SU-DHL-6 (cell line): ENCODE results near the gene TSSC4.

Source experiments
- H2AFZ ChIP-seq: fragments of 200-600 bp; sonication (generic); 2 replicates; pipeline ENCODE4 v1.6.1; 2014; ENCODE audit warnings: low read depth, mild to moderate bottlenecking, moderate library complexity, mixed read lengths, antibody characterized with exemption, low read length; ENCODE audit not compliant: severe bottlenecking
- H3F3A ChIP-seq: fragments of 200-600 bp; shearing (Covaris generic); 2 replicates; pipeline ENCODE4 v1.6.0; 2016; ENCODE audit warnings: antibody characterized with exemption, mild to moderate bottlenecking; ENCODE audit not compliant: insufficient read depth
- H3K27ac ChIP-seq: fragments of 200-600 bp; sonication (generic); 2 replicates; pipeline ENCODE4 v1.5.1; 2016; ENCODE audit warnings: low read depth, mild to moderate bottlenecking, low read length, moderate library complexity, mixed read lengths
- H3K27me3 ChIP-seq: fragments of 200-600 bp; sonication (generic), shearing (Covaris generic); 2 replicates; pipeline ENCODE4 v1.6.0; 2014; ENCODE audit warnings: mild to moderate bottlenecking, low read length
- H3K36me3 ChIP-seq: fragments of 200-600 bp; sonication (generic); 2 replicates; pipeline ENCODE4 v1.6.1; 2014; ENCODE audit warnings: mild to moderate bottlenecking, low read length, mixed read lengths
- H3K4me2 ChIP-seq: fragments of 300-600, 200-600 bp; shearing (Covaris generic), sonication (generic); 2 replicates; pipeline ENCODE4 v1.6.0; 2014; ENCODE audit warnings: low read length, low read depth, mild to moderate bottlenecking; ENCODE audit not compliant: poor library complexity, severe bottlenecking
- H3K4me3 ChIP-seq: fragments of 200-600 bp; sonication (generic); 2 replicates; pipeline ENCODE4 v1.5.1; 2014; ENCODE audit warnings: antibody characterized with exemption, low read length, mild to moderate bottlenecking, mixed read lengths; ENCODE audit not compliant: insufficient read depth, poor library complexity, severe bottlenecking
- H3K79me2 ChIP-seq: fragments of 200-600 bp; sonication (generic); 2 replicates; pipeline ENCODE4 v1.6.1; 2014; ENCODE audit warnings: mild to moderate bottlenecking, low read length, moderate library complexity; ENCODE audit not compliant: insufficient read depth
- H3K9ac ChIP-seq: fragments of 200-600 bp; sonication (generic); 2 replicates; pipeline ENCODE4 v1.7.0; 2014; ENCODE audit warnings: mild to moderate bottlenecking, low read length
- H3K9me2 ChIP-seq: fragments of 200-600 bp; sonication (generic); replicated peaks from 2 replicates; pipeline ENCODE4 v1.6.1; 2014; ENCODE audit warnings: low read length; ENCODE audit not compliant: insufficient read depth
- H3K9me3 ChIP-seq: fragments of 200-600 bp; sonication (generic); 2 replicates; pipeline ENCODE4 v1.6.1; 2014; ENCODE audit warnings: low read length, mixed read lengths; ENCODE audit not compliant: insufficient read depth
- H4K20me1 ChIP-seq: fragments of 200-600 bp; sonication (generic); 2 replicates; pipeline ENCODE4 v1.6.1; 2014; ENCODE audit warnings: low read depth, mild to moderate bottlenecking, antibody characterized with exemption, low read length, moderate library complexity, mixed read lengths
- CTCF ChIP-seq: fragments of 200-600 bp; sonication (generic); IDR thresholded peaks from one replicate; pipeline ENCODE4 v1.5.1; 2017; ENCODE audit warnings: antibody characterized with exemption, mild to moderate bottlenecking, low read length, moderate library complexity; ENCODE audit not compliant: insufficient read depth, poor library complexity, severe bottlenecking
- EZH2phosphoT487 ChIP-seq: fragments of 200-600 bp; sonication (generic), shearing (Covaris generic); conservative IDR thresholded peaks from 2 replicates; pipeline ENCODE4 v1.6.1; 2018; ENCODE audit warnings: mild to moderate bottlenecking, antibody characterized with exemption, low read length, moderate library complexity, mixed read lengths

TSSC4 gene

GRCh38 chr11:2377511-2378443 lies 22.8 kb upstream of the TSSC4 start:
- Histone ChIP-seq H3K9ac (peak overlapping the region; percentile 97), H3K9me3 (no peaks in the 10 kb centered on the region), H3F3A (peaks cover 20% of the 10 kb centered on the region), H3K4me2 (peak overlapping the region; percentile 77), H4K20me1 (peaks cover 21% of the 10 kb centered on the region), H3K4me3 (peak overlapping the region; percentile 94), H3K79me2 (peaks cover 53% of the 10 kb centered on the region), H3K9me2 (no peaks in the 10 kb centered on the region), H2AFZ (no peak overlapping the region), H3K36me3 (no peaks in the 10 kb centered on the region), H3K27ac (peak overlapping the region; percentile 71), H3K27me3 (no peaks in the 10 kb centered on the region)
- TF ChIP-seq CTCF, result no peak

- Histone ChIP-seq H3K9me2 (no peaks in the 10 kb centered on the region), H2AFZ (no peak overlapping the region), H3K9me3 (no peaks in the 10 kb centered on the region), H3F3A (peaks cover 29% of the 10 kb centered on the region), H3K4me2 (peak overlapping the region; percentile 77), H4K20me1 (peaks cover 21% of the 10 kb centered on the region), H3K27me3 (no peaks in the 10 kb centered on the region), H3K9ac (peak overlapping the region; percentile 97), H3K36me3 (no peaks in the 10 kb centered on the region), H3K4me3 (peak overlapping the region; percentile 94), H3K79me2 (peaks cover 62% of the 10 kb centered on the region), H3K27ac (peak overlapping the region; percentile 71)
- TF ChIP-seq CTCF (no peak), EZH2phosphoT487 (no peak)
These were observed 21.9 kb upstream of the TSSC4 start for GRCh38 chr11:2378527-2379210.

GRCh38 chr11:2379466-2380174 lies 20.9 kb upstream of the TSSC4 start:
- Histone ChIP-seq H2AFZ (no peak overlapping the region), H3K36me3 (no peaks in the 10 kb centered on the region), H3K4me3 (peak overlapping the region; percentile 7), H3K9me2 (no peaks in the 10 kb centered on the region), H3F3A (peaks cover 35% of the 10 kb centered on the region), H3K27me3 (no peaks in the 10 kb centered on the region), H3K79me2 (peaks cover 62% of the 10 kb centered on the region), H3K27ac (peak overlapping the region; percentile 85), H4K20me1 (peaks cover 21% of the 10 kb centered on the region), H3K4me2 (peak overlapping the region; percentile 77), H3K9me3 (no peaks in the 10 kb centered on the region), H3K9ac (peak overlapping the region; percentile 44)
- TF ChIP-seq EZH2phosphoT487, result no peak
